ENCODE results near the gene PLPP6.
A peak's percentile ranks its signal among the peaks of the same experiment; 100 is the strongest.

The PLPP6 gene

DNA sequence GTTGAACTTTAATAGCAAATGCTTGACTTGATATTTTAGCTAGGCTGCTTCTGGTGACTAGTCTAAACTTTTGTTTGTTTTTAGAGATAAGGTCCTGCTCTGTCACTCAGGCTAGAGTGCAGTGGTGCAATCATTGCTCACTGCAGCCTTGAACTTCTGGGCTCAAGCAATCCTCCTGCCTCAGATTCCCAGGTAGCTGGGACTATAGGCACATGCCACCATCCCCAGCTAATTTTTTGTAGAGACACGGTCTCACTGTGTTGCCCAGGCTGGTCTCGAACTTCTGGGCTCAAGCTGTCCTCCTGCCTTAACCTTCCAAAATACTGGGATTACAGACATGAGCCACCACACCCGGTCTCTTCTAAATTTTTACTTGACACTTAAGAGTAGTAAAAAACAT lies 38.0 kb downstream of the PLPP6 start:
- peak; percentile 33 for DNase-seq (ENCODE audit: low read depth)

DNA sequence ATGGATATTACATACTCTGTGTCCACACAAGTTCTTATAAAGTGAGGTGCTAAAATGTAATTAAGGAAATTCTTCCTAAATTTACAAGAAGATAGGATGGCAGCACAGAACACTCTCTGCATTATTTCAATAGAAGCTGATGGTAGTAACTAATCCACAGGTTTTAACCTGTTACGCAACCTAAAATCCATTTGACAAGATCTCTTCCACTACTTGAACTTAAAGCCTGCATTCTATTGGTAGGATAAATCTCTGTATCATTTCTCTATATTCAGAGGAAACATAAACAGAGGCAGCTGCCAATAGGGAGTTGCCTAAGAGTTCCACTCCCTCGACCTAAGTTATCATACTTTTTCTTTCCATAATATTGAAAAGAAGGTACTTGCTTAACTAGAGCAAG lies 38.8 kb downstream of the PLPP6 start:
- DNase-seq (ENCODE audit: low read depth), result peak; percentile 38

DNA sequence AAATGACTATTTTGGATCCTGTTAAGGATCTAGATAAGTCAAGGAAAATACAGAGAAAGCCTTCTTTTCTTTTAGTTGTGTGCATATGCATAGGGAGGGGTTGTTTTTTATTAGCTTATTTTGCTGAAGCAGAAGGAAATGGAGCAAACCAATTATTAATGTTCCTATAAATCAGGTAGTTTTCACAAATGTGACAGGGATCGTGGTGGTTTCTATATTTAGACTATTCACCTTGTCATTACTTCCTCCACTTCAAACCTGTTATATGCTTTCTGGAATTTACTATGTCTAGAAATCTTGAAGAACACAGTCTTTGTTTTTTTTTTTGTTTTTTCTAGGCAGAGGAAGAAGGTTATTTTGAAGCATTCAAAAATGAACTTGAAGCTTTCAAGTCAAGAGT lies 39.4 kb downstream of the PLPP6 start:
- no peak for DNase-seq (ENCODE audit: low read depth)

DNA sequence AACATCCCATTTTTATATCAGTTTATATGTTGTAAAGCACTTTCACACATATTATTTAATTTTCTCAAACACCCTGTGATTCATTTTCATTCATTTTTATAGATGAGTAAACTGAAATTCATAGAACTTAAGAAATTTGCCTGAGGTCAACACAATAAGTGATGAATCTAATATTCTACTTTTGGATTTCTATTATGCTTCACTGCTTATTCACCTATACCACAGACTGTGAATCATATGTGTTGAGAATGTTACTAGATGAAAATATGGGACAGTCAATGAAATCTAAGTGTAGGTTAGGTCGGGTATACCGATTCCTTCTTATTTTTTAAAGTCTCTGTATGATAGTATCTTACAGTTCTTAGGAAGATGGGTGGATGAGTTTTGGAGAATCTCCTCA lies 42.0 kb downstream of the PLPP6 start:
- no peak for DNase-seq (ENCODE audit: low read depth)

DNA sequence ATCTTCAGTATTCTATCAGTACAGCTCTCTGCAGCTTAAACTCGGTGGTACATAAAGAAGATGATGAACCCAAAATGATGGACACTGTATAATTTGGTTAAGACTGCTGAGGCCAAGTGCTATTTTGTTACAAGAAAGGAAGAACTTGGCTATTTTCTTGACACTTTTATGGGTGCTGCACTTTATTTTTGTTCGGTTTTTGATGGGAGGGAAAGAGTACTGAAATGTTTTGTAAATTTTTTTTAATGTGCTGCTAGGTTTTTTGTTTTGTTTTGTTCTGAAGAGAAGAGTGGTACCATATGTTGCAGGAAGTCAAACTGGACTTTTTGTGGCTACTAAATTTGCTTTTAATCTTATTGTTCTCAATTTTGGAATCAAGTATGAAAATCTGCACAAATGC lies 43.9 kb downstream of the PLPP6 start:
- DNase-seq (ENCODE audit: low read depth), result no peak

DNA sequence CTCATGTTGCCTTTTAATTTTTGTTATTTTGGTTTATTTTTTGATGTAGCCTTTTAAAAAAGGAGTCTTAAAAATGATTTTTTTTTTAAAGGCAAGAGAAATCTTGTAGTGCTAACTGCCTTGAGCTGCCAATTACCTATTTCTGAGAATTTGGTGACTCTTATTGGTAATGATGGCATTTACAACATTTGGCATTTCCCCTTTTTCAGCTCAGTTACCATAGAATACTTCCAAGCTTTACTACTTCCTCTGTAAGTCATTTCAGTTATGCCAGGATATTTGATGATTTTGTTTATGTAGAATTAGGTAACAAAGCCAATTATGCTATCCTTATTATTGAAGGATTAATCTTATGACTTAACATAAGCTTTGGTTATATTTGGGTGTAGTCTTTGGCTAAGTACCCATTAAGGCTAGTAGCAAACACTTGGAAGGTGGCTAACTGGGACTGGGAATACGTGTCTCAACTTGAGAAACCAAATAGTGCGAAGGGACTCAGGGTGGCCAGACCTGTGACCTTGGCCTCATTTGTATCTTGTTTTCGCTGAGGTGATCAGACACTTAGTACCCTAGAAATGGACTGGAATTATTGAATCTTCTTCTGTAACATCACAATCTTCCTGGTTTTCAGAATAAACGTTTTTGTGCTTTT lies 45.0 kb downstream of the PLPP6 start:
- no peak for DNase-seq (ENCODE audit: low read depth)

DNA sequence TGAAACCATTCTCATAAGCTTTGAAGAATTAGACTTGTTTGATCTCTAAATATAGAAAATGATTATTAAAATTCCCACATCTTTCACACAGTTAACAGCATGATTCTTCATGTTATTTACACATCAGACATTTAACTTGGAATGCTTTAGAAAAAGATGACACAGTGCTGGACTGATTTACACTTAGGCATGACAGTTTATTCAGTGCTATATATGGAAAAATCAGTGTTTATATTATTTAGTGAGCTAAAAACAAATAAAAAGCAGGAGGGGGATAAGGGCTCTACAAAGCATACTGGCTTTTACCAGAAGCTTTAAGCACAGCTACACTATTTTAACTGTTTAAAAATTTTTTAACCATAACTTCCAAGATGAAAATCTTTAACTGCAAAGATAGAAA lies 47.3 kb downstream of the PLPP6 start:
- no peak for DNase-seq (ENCODE audit: low read depth)

DNA sequence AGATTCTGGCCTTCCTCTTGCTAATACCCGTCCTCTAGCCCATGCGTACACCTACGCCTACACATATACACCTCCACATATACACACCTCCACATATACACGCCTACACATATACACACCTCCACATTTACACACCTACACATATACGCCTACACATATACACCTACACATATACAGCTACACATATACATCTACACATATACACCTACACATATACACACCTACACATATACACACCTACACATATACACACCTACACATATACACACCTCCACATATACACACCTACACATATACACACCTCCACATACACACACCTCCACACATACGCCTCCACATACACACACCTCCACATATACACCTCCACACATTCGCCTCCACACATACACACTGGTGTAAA lies 51.8 kb downstream of the PLPP6 start:
- DNase-seq (ENCODE audit: low read depth), result no peak

DNA sequence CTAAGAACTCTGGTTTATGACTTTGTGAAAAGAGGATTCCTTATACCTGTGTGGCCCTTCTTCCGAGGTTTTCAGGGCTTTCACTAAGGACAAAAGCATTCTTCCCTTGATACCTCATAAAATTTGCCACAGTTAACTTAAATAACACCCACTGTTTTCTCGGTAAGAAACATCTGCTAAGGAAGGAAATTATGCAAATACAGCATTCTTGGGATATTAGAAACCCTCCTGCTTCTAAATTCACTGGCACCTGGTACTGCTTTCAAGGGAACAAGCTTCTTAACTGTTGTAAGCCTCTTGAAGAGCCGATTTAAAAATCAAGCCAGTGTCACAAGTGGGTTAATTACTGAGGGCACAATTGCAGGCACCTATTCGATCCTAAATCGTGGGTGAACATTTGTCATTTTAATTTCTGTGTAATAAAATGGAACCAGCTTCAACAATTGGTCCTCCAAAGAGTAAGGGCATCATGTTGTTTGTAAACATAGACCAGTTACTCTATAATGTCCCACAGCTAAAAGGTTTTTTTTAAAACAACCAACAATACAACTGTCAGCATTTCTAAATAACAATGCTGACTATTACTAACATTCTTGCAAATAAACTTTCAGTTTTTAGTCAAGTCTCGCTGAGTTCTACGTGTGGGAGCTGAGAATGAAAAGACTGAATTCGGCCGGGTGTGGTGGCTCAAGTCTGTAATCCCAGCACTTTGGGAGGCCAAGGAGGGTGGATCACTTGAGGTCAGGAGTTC lies 52.3 kb downstream of the PLPP6 start:
- DNase-seq (ENCODE audit: low read depth), result no peak

Measured in amniotic epithelial cell (primary cell).